SK-N-SH treated with all-trans-retinoic acid at 6 μM for 48 hours (cell line): ENCODE results near the gene CD177.
A peak's percentile ranks its signal among the peaks of the same experiment; 100 is the strongest.
"Not testable (repeated sequence)": the region's sequence is repeated elsewhere in the genome, so short reads cannot be mapped to it uniquely, and the experiment has no call there.

Source experiments
- ATAC-seq: fragments of 200-7000 bp; cut with Tn5 transposase; 3 replicates; pipeline ENCODE4 v1.9.1; 2020; ENCODE audit warnings: mild to moderate bottlenecking, moderate library complexity
- ARNTL ChIP-seq: fragments of 450-650 bp; formaldehyde crosslinking; IDR thresholded peaks from 2 replicates; pipeline ENCODE4 v1.5.0; 2020; ENCODE audit warnings: low read depth, mild to moderate bottlenecking, moderate library complexity, borderline replicate concordance
- ESRRG ChIP-seq: fragments of 250-450 bp; sonication (Bioruptor Pico); IDR thresholded peaks from 2 replicates; pipeline ENCODE4 v1.6.1; 2021; ENCODE audit warnings: mild to moderate bottlenecking
- GLIS3 ChIP-seq: fragments of 250-450 bp; sonication (Bioruptor Pico); IDR thresholded peaks from 2 replicates; pipeline ENCODE4 v1.5.0; 2020; ENCODE audit warnings: mild to moderate bottlenecking, moderate library complexity
- ISL1 ChIP-seq: fragments of 250-450 bp; sonication (Bioruptor Pico); IDR thresholded peaks from 2 replicates; pipeline ENCODE4 v2.1.2; 2022; ENCODE audit warnings: mild to moderate bottlenecking, moderate library complexity
- OSR1 ChIP-seq: fragments of 250-450 bp; sonication (Bioruptor Pico); IDR thresholded peaks from 2 replicates; pipeline ENCODE4 v1.8.0; 2022; ENCODE audit warnings: moderate library complexity, mild to moderate bottlenecking, inconsistent platforms
- PPARA ChIP-seq: fragments of 250-450 bp; sonication (Bioruptor Pico); IDR thresholded peaks from 2 replicates; pipeline ENCODE4 v1.5.0; 2020; ENCODE audit warnings: mild to moderate bottlenecking, borderline replicate concordance
- RARB ChIP-seq: fragments of 250-450 bp; sonication (Bioruptor Pico); IDR thresholded peaks from 2 replicates; pipeline ENCODE4 v1.8.0; 2021; ENCODE audit warnings: mild to moderate bottlenecking, moderate library complexity
- SNAI2 ChIP-seq: fragments of 250-450 bp; sonication (Bioruptor Pico); IDR thresholded peaks from 2 replicates; pipeline ENCODE4 v1.5.0; 2020; ENCODE audit warnings: mild to moderate bottlenecking, moderate library complexity
- ZC3H10 ChIP-seq: fragments of 250-450 bp; sonication (Bioruptor Pico); IDR thresholded peaks from 2 replicates; pipeline ENCODE4 v1.5.1; 2021; ENCODE audit warnings: mild to moderate bottlenecking, moderate library complexity
- ZFP3 ChIP-seq: fragments of 250-450 bp; sonication (Bioruptor Pico); IDR thresholded peaks from 2 replicates; pipeline ENCODE4 v1.5.0; 2020; ENCODE audit warnings: mild to moderate bottlenecking, moderate library complexity
- ZFP30 ChIP-seq: fragments of 450-650 bp; formaldehyde crosslinking; IDR thresholded peaks from 2 replicates; pipeline ENCODE4 v1.5.0; 2022; ENCODE audit warnings: mild to moderate bottlenecking, moderate library complexity
- ZNF565 ChIP-seq: fragments of 450-650 bp; formaldehyde crosslinking; conservative IDR thresholded peaks from 2 replicates; pipeline ENCODE4 v1.5.0; 2020; ENCODE audit warnings: low read depth, mild to moderate bottlenecking, moderate library complexity
- ZNF70 ChIP-seq: fragments of 450-650 bp; formaldehyde crosslinking; IDR thresholded peaks from 2 replicates; pipeline ENCODE4 v1.5.0; 2020; ENCODE audit warnings: mild to moderate bottlenecking, moderate library complexity
- TF ChIP-seq, protein P1 (sequence below): fragments of 250-450 bp; sonication (Bioruptor Pico); IDR thresholded peaks from 2 replicates; pipeline ENCODE4 v1.5.0; 2020; ENCODE audit warnings: mild to moderate bottlenecking, moderate library complexity
- TF ChIP-seq, protein P2 (sequence below): fragments of 250-450 bp; sonication (Bioruptor Pico); IDR thresholded peaks from 2 replicates; pipeline ENCODE4 v1.8.0; 2020; ENCODE audit warnings: mild to moderate bottlenecking, moderate library complexity, borderline replicate concordance
- TF ChIP-seq, protein P3 (sequence below): fragments of 250-450 bp; sonication (Bioruptor Pico); IDR thresholded peaks from 2 replicates; pipeline ENCODE4 v1.5.1; 2020; ENCODE audit warnings: low read depth, mild to moderate bottlenecking, moderate library complexity

The CD177 gene

DNA sequence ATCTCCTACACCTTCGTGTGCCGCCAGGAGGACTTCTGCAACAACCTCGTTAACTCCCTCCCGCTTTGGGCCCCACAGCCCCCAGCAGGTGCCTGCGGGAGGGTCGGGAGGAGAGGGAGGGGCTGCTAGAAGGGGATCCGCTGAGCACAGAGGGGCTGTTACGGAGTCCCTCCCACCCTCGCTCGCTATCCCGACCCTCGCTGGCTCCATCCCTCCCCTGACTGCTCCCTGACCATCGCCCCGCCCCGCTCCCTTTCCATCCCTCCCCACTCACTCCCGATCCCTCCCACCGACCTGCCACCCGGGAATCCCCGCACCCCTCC lies 780 bp downstream of the CD177 start:
- peak; percentile 37 for ATAC-seq
- no peak for TF ChIP-seq ESRRG (CRISPR knock-in tag)
- TF ChIP-seq RARB, result no peak
- TF ChIP-seq ZFP30 (CRISPR knock-in tag), result no peak
- TF ChIP-seq, protein P1, sequence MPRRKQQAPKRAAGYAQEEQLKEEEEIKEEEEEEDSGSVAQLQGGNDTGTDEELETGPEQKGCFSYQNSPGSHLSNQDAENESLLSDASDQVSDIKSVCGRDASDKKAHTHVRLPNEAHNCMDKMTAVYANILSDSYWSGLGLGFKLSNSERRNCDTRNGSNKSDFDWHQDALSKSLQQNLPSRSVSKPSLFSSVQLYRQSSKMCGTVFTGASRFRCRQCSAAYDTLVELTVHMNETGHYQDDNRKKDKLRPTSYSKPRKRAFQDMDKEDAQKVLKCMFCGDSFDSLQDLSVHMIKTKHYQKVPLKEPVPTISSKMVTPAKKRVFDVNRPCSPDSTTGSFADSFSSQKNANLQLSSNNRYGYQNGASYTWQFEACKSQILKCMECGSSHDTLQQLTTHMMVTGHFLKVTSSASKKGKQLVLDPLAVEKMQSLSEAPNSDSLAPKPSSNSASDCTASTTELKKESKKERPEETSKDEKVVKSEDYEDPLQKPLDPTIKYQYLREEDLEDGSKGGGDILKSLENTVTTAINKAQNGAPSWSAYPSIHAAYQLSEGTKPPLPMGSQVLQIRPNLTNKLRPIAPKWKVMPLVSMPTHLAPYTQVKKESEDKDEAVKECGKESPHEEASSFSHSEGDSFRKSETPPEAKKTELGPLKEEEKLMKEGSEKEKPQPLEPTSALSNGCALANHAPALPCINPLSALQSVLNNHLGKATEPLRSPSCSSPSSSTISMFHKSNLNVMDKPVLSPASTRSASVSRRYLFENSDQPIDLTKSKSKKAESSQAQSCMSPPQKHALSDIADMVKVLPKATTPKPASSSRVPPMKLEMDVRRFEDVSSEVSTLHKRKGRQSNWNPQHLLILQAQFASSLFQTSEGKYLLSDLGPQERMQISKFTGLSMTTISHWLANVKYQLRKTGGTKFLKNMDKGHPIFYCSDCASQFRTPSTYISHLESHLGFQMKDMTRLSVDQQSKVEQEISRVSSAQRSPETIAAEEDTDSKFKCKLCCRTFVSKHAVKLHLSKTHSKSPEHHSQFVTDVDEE (CRISPR knock-in tag), result no peak
- no peak for TF ChIP-seq ARNTL (CRISPR knock-in tag)
- no peak for TF ChIP-seq GLIS3 (CRISPR knock-in tag)
- no peak for TF ChIP-seq ZNF70 (CRISPR knock-in tag)
- TF ChIP-seq ZNF565, result no peak

DNA sequence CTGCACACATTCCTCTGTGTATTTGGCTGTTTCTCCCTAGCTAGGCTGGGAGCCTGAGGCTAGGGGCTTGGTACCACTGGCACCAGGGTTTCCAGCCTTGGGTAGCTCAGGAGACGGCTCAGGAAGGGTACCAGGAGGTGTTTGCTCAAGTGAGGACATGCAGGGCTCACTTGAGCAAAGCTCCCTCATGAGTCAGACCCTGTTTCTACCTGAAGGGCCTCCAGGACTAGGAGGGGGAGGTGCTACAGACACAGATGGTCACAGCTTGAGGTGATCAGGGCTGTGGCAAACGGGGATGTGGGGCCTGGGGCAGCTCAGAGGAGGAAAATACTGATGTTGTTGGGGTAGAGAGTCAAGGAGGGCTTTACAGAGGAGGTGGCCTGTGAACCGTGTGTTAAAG lies 3.3 kb downstream of the CD177 start:
- not testable (repeated sequence) for ATAC-seq

DNA sequence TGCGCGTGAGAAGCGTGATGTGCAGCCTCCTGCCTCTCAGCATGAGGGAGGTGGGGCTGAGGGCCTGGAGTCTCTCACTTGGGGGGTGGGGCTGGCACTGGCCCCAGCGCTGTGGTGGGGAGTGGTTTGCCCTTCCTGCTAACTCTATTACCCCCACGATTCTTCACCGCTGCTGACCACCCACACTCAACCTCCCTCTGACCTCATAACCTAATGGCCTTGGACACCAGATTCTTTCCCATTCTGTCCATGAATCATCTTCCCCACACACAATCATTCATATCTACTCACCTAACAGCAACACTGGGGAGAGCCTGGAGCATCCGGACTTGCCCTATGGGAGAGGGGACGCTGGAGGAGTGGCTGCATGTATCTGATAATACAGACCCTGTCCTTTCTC lies 8.7 kb downstream of the CD177 start:
- no peak for TF ChIP-seq ESRRG (CRISPR knock-in tag)
- no peak for TF ChIP-seq ZFP30 (CRISPR knock-in tag)
- no peak for TF ChIP-seq ZNF70 (CRISPR knock-in tag)
- no peak for TF ChIP-seq ZFP3 (CRISPR knock-in tag)
- no peak for TF ChIP-seq ZNF565
- TF ChIP-seq, protein P2, sequence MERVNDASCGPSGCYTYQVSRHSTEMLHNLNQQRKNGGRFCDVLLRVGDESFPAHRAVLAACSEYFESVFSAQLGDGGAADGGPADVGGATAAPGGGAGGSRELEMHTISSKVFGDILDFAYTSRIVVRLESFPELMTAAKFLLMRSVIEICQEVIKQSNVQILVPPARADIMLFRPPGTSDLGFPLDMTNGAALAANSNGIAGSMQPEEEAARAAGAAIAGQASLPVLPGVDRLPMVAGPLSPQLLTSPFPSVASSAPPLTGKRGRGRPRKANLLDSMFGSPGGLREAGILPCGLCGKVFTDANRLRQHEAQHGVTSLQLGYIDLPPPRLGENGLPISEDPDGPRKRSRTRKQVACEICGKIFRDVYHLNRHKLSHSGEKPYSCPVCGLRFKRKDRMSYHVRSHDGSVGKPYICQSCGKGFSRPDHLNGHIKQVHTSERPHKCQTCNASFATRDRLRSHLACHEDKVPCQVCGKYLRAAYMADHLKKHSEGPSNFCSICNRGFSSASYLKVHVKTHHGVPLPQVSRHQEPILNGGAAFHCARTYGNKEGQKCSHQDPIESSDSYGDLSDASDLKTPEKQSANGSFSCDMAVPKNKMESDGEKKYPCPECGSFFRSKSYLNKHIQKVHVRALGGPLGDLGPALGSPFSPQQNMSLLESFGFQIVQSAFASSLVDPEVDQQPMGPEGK (CRISPR knock-in tag), result no peak
- TF ChIP-seq ISL1 (CRISPR knock-in tag), result no peak
- no peak for TF ChIP-seq OSR1 (CRISPR knock-in tag)
- no peak for TF ChIP-seq SNAI2
- TF ChIP-seq ZC3H10 (CRISPR knock-in tag), result no peak
- no peak for TF ChIP-seq PPARA (CRISPR knock-in tag)
- TF ChIP-seq, protein P3, sequence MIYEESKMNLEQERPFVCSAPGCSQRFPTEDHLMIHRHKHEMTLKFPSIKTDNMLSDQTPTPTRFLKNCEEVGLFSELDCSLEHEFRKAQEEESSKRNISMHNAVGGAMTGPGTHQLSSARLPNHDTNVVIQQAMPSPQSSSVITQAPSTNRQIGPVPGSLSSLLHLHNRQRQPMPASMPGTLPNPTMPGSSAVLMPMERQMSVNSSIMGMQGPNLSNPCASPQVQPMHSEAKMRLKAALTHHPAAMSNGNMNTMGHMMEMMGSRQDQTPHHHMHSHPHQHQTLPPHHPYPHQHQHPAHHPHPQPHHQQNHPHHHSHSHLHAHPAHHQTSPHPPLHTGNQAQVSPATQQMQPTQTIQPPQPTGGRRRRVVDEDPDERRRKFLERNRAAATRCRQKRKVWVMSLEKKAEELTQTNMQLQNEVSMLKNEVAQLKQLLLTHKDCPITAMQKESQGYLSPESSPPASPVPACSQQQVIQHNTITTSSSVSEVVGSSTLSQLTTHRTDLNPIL (CRISPR knock-in tag), result no peak
- ATAC-seq, result no peak

DNA sequence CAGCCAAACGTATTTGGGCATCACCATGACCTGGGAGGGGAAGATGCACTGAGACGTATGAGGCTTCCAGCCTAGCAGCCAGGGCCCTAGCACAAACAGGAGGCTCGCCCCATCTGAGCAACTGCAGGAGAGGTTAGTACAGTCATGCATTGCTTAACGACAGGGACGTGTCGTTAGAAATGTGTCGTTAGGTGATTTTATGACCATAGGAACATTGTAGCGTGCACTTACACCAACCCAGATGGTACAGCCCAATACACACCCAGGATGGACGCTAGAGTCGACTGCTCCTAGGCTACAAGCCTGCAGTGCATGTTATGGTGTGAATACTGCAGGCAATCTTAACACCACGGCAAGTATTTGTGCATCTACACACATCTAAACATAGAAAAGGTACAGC lies 9.3 kb downstream of the CD177 start:
- ATAC-seq, result no peak
- TF ChIP-seq, protein P1 (CRISPR knock-in tag), result no peak
- TF ChIP-seq ZFP30 (CRISPR knock-in tag) (no peak), ESRRG (CRISPR knock-in tag) (no peak), ZNF70 (CRISPR knock-in tag) (no peak)

DNA sequence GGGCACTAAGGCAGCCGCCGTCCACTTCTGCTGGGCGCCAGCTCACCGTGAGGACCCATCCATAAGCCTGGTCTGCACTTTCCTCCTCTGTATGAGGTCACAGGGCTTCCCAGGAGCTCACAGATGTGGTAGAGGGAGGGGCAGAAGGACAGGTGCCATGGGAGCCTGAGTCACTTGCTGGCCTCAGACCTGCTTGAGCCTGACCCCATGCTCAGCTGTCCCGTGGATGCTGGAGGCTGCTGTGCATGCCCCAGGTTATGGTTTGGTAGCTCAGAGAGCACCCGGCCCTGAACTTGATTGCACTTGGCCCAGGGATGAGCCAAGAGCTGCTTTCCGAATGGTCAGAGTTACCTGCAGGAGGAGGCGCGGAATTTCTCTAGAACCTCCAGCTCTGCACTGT lies 12.2 kb downstream of the CD177 start:
- not testable (repeated sequence) for ATAC-seq

DNA sequence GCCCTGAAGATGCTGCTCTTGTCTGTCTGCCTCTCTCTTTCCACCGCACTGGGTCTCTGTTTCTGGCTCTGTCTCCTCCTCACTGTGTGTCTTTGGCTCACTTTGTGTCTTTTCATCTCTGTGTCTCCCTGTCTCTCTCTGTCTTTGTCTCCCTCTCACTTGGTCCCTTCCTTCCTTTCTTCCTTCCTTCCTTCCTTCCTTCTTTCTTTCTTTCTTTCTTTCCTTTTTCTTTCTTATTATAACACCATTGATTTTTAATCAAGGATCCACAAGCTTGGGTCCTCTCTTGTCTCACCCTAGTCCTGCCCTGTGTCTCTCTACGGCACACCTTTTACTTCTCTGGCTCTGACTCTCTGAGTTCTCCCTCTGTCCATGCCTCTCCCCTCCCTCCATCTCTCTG lies 14.3 kb downstream of the CD177 start:
- 0 out of 3 replicates have a peak, but pooled peaks have one; percentile 18 for ATAC-seq
- no peak for TF ChIP-seq GLIS3 (CRISPR knock-in tag)

DNA sequence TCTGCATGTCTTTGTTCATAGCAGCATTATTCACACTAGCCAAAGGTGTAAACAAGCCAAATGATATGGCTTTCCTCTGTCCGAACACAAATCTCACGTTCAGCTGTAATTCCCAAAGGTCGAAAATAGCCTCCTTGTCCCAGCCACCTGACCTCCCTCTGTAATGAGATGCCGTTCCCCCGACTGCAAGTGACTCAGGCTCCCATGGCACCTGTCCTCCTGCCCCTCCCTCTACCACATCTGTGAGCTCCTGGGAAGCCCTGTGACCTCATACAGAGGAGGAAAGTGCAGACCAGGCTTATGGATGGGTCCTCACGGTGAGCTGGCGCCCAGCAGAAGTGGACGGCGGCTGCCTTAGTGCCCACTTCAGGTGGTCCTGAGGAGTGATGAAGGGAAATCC lies 15.4 kb downstream of the CD177 start:
- ATAC-seq, result not testable (repeated sequence)
